ENCODE data around the gene TSEN2.

Gene TSEN2

DNA sequence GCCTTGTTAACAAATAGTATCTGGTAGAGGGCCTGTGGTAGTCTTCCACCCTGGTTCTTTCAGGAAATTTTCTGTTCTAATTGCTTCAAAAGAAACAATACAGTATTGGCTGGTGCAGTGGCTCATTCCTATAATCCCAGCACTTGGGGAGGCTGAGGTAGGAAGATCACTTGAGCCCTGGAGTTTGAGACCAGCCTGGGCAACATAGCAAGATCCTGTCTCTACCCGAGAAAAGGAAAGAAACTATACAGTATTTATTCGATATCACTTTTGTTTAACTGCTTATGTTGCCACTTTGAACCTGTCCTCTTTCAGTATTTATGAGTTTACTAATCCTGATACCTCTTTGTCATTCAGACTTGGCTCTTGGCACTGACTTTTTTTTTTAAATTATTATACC is 77.1 kb downstream of the TSEN2 start:
- DNase-seq: no peak
- in situ Hi-C loops (cut with MboI; ENCODE audit: low pct_unique_long_range_greater_than_20kb, low sequenced_read_pairs): no loop called here

DNA sequence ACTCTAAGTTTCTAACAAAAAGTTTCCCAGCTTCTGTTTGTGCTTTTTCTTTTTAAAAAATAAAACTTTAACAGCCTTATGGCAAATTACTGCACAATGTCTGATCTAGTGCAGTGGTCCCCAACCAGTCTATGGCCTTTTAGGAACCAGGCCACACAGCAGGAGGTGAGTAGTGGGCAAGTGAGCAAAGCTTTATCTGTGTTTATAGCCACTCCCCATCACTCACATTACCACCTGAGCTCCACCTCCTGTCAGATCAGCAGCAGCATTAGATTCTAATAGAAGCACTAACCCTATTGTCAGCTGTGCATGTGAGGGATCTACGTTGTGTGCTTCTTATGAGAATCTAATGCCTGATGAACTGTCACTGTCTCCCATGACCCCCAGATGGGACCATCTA is 78.2 kb downstream of the TSEN2 start:
- in situ Hi-C loops (cut with MboI; ENCODE audit: low pct_unique_long_range_greater_than_20kb, low sequenced_read_pairs): no loop called here

GRCh38 chr3:12566976-12567375 is 82.7 kb downstream of the TSEN2 start:
- in situ Hi-C loops (cut with MboI; ENCODE audit: low pct_unique_long_range_greater_than_20kb, low sequenced_read_pairs): no loop called here
- no peak for DNase-seq

More for the DNA sequence above, 78.2 kb downstream of the TSEN2 start:
- DNase-seq: no peak

GRCh38 chr3:12568747-12569146 is 84.5 kb downstream of the TSEN2 start:
- in situ Hi-C loops (cut with MboI; ENCODE audit: low pct_unique_long_range_greater_than_20kb, low sequenced_read_pairs): no loop called here
- DNase-seq: no peak

- no peak for DNase-seq
- in situ Hi-C loops (cut with MboI; ENCODE audit: low pct_unique_long_range_greater_than_20kb, low sequenced_read_pairs): no loop called here
Measured at GRCh38 chr3:12569836-12570235, 85.6 kb downstream of the TSEN2 start.

DNA sequence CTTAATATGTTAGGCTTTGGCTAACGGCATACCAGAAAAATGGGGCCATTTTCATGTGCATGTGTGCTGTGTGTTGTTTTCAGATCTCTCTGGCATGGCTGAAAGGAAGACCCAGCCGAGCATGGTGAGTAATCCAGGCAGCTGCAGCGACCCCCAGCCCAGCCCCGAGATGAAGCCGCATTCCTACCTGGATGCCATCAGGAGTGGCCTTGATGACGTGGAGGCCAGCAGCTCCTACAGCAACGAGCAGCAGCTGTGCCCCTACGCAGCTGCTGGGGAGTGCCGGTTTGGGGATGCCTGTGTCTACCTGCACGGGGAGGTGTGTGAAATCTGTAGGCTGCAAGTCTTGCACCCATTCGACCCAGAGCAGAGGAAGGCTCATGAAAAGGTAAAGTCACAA is 87.7 kb downstream of the TSEN2 start:
- in situ Hi-C loops (cut with MboI; ENCODE audit: low pct_unique_long_range_greater_than_20kb, low sequenced_read_pairs): no loop called here
- no peak for DNase-seq

DNA sequence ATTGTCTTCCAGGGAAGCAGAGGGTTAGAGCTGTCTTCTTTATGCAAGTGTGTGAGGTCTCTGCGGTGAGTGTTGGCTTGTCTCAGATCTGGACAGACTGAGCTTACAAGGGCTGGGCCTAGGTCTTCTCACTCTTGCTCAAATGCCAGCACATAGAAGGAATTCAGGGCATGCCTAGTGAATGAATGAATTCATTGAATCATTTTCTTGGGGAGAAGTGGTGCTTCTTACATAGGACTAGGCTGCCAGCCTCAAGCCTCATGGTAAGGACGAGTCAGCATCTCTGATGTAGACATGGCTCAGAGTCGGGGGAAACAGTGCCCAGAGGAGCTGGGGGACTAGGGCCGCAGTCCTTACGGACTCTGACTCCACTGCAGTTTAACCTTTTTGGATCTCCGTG is 89.9 kb downstream of the TSEN2 start:
- in situ Hi-C loops (cut with MboI; ENCODE audit: low pct_unique_long_range_greater_than_20kb, low sequenced_read_pairs): no loop called here
- DNase-seq: no peak

DNA sequence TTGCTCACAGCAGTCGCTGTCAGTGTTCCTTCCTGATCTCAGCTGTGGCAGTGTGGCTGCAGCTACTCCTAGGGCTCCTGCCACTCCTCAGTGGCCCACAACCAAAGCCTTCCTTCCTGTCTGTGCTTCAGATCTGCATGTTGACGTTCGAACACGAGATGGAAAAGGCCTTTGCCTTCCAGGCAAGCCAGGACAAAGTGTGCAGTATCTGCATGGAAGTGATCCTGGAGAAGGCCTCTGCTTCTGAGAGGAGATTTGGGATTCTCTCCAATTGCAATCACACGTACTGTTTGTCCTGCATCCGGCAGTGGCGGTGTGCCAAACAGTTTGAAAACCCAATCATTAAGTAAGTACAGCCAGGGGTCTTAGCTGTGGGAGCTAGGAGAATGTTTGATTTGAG is 90.4 kb downstream of the TSEN2 start:
- no peak for DNase-seq
- in situ Hi-C loops (cut with MboI; ENCODE audit: low pct_unique_long_range_greater_than_20kb, low sequenced_read_pairs): no loop called here

GRCh38 chr3:12577379-12577778 is 93.1 kb downstream of the TSEN2 start:
- in situ Hi-C loops (cut with MboI; ENCODE audit: low pct_unique_long_range_greater_than_20kb, low sequenced_read_pairs): no loop called here
- DNase-seq: no peak

- in situ Hi-C loops (cut with MboI; ENCODE audit: low pct_unique_long_range_greater_than_20kb, low sequenced_read_pairs): no loop called here
- no peak for DNase-seq
Measured at GRCh38 chr3:12578742-12579141, 94.5 kb downstream of the TSEN2 start.

DNA sequence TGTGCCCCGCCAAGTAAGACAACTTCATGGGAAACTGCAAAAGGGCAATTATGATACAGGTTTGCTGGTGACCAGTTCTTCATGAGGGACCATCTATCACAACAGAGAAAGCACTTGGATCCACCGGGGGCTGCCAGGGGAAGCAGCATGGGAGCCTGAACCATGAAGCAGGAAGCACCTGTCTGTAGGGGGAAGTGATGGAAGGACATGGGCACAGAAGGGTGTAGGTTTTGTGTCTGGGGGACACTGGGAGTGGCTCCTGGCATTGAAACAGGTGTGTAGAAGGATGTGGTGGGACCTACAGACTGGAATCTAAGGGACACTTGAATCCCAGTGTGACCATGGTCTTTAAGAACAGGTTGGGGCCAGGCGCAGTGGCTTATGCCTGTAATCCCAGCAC is 95.2 kb downstream of the TSEN2 start:
- peak; percentile 30 for DNase-seq
- in situ Hi-C loops (cut with MboI; ENCODE audit: low pct_unique_long_range_greater_than_20kb, low sequenced_read_pairs): no loop called here

- DNase-seq: no peak
- in situ Hi-C loops (cut with MboI; ENCODE audit: low pct_unique_long_range_greater_than_20kb, low sequenced_read_pairs): no loop called here
Measured at GRCh38 chr3:12579905-12580304, 95.6 kb downstream of the TSEN2 start.

DNA sequence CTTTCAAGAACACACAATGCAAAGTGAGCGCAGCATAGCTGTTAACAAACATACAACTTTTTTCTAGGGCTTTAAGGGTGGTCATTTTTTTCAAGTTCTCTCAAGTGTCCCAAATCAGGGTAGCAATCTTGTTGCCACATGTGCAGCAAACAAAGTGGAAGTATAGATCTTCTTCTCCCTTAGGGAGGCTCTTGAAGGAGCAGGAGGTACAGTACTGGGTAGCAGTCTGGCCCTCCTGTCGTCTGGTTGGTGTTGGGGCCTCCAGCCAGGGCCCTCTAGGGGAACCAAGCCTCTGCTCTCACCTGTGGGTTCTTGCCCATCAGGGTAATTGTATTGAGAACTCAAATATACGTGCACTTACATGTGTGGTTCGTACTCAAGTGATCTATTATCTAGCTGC is 98.5 kb downstream of the TSEN2 start:
- DNase-seq: no peak
- in situ Hi-C loops (cut with MboI; ENCODE audit: low pct_unique_long_range_greater_than_20kb, low sequenced_read_pairs): no loop called here

All from KBM-7 (cell line).